Naive thymus-derived CD4-positive, alpha-beta T cell (primary cell): ENCODE measurements around the gene GALNT16. TPM values are rescaled to one million over a fixed set of nuclear protein-coding genes. Genes with fewer than 3 reads are reported as not detected.

Experiments used
- ATAC-seq: fragments of 150-1000 bp; cut with Tn5 transposase; 2 replicates; pipeline ENCODE4 v1.10.0; 2021; ENCODE audit warnings: mild to moderate bottlenecking, moderate library complexity
- CTCF ChIA-PET: fragments of 350-600 bp; sonication (Branson Sonifier 250); formaldehyde crosslinking; loops from one replicate; lab custom pipeline; 2021; ENCODE audit warnings: antibody characterized with exemption; lab: Charles Lee
- POLR2A ChIA-PET: fragments of 350-600 bp; sonication (Branson Sonifier 250); formaldehyde crosslinking; loops from one replicate; lab custom pipeline; 2021; ENCODE audit warnings: antibody characterized with exemption, inconsistent platforms; lab: Charles Lee
- DNase-seq, 9 donors: peaks; one replicate each; pipeline versions ENCODE4 v3.0.0 to v3.0.0-alpha.2; 2020 to 2022; ENCODE audit warnings: mixed read lengths in 1 of 9
- H3K27ac ChIP-seq: one replicate; pipeline ENCODE4 v1.7.0; 2013; ENCODE audit warnings: mild to moderate bottlenecking, low read depth, low read length, moderate library complexity
- H3K27me3 ChIP-seq, 2 donors: one replicate each; pipeline ENCODE4 v1.7.0; 2013; ENCODE audit warnings: low read length in 2 of 2, mild to moderate bottlenecking in 2 of 2, moderate library complexity in 2 of 2; ENCODE audit not compliant: control insufficient read depth in 2 of 2, insufficient read depth in 2 of 2
- H3K36me3 ChIP-seq, 3 experiments: 1 replicate in 2 of 3; 2 replicates in 1 of 3; pipeline ENCODE4 v1.7.0; 2013; ENCODE audit warnings: low read length in 3 of 3, mild to moderate bottlenecking in 3 of 3, moderate library complexity in 1 of 3; ENCODE audit not compliant: insufficient read depth in 3 of 3, control insufficient read depth in 2 of 3
- H3K4me1 ChIP-seq, 2 donors: one replicate each; pipeline ENCODE4 v1.7.0; 2013; ENCODE audit warnings: low read length in 2 of 2, mild to moderate bottlenecking in 2 of 2, moderate library complexity in 1 of 2; ENCODE audit not compliant: control insufficient read depth in 2 of 2, insufficient read depth in 2 of 2
- H3K4me3 ChIP-seq: 2 replicates; pipeline ENCODE4 v1.7.0; 2013; ENCODE audit warnings: mild to moderate bottlenecking, low read length
- H3K9me3 ChIP-seq, 3 experiments: 1 replicate in 2 of 3; 2 replicates in 1 of 3; pipeline ENCODE4 v1.7.0; 2013; ENCODE audit warnings: low read length in 3 of 3; ENCODE audit not compliant: control insufficient read depth in 2 of 3
- H3K27ac Mint-ChIP-seq, 9 donors: one replicate each; pipeline ENCODE4 v1.8.0; 2020 to 2022; ENCODE audit warnings: mixed read lengths in 9 of 9, mild to moderate bottlenecking in 8 of 9, moderate library complexity in 5 of 9, inconsistent platforms in 2 of 9
- H3K27me3 Mint-ChIP-seq, 5 donors: one replicate each; pipeline ENCODE4 v1.8.0; 2021 to 2022; ENCODE audit warnings: mixed read lengths in 5 of 5, mild to moderate bottlenecking in 1 of 5
- H3K36me3 Mint-ChIP-seq, 5 donors: one replicate each; pipeline ENCODE4 v1.8.0; 2020 to 2022; ENCODE audit warnings: mixed read lengths in 5 of 5, mild to moderate bottlenecking in 3 of 5, inconsistent platforms in 1 of 5
- H3K4me1 Mint-ChIP-seq, 7 donors: one replicate each; pipeline ENCODE4 v1.8.0; 2020 to 2022; ENCODE audit warnings: mixed read lengths in 7 of 7, mild to moderate bottlenecking in 3 of 7, inconsistent platforms in 1 of 7
- H3K4me3 Mint-ChIP-seq, 10 donors: one replicate each; pipeline ENCODE4 v1.8.0; 2020 to 2022; ENCODE audit warnings: mild to moderate bottlenecking in 10 of 10, mixed read lengths in 10 of 10, moderate library complexity in 6 of 10, inconsistent platforms in 2 of 10
- H3K9me3 Mint-ChIP-seq, 11 donors: one replicate each; pipeline ENCODE4 v1.8.0; 2020 to 2022; ENCODE audit warnings: mixed read lengths in 11 of 11, mild to moderate bottlenecking in 4 of 11, inconsistent platforms in 1 of 11, moderate library complexity in 1 of 11
- intact Hi-C, 2 donors: fragments of 100-400 bp; cut with micrococcal nuclease; formaldehyde crosslinking; loops; one replicate each; pipeline ENCODE4 v1.15.1; 2023
- polyA plus RNA-seq, 2 donors: library from polyadenylated mRNA; unstranded; fragments of 300-500 nt; fragmentation: Illumina TruSeq; gene quantifications; one replicate each; pipeline ENCODE4 v1.2.3, GENCODE V29; 2021
- total RNA-seq, 6 experiments: library from RNA in 5 of 6; stranded (reverse) in 5 of 6; gene quantifications; 1 replicate in 5 of 6; 2 replicates in 1 of 6; pipeline ENCODE4 v1.2.3 and lab custom pipeline; 2021 to 2026

Gene GALNT16
- total and polyA plus RNA-seq, 7 experiments from 2014 or later, result 0.07 to 0.65 TPM; not detected in 5

DNA sequence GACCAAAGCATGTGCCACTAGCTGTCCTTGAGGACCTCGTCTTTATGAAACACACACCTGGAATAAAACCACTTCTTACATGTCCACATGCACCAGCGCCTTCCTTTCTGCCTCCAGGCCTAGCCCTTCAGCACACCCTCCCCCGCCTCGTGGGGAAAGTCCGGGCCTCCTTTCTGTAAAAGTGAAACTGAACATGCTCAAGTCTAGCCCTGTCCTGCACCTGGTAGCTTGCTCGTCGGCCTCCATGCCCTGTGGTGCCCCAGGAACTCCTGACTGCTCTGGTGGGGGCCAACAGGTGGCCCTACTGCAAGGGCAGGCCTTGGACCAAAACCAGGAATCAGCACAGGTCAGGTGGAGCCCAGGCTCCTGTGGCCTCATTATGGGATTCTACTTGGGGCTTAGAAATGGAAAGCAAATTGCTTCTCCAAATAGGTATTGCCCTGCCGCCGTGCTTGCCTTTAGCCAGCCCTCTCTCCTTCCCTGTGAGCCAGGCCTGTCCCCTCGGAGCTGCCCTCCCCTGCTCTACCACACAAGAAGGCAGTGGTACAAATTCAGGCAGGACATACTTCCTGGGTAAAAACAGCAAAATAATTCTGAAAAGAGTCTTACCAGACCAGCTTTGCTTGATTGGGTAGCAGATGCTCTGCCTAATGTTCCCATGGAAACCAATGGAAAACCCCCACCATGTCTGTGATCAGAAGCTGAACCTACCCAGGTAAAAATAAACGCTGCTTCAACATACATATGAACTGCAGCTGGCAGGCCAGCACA is 94.6 kb downstream of the GALNT16 start:
- H3K4me3 ChIP-seq, result peak overlapping the region; percentile 22
- H3K9me3 ChIP-seq, result no peaks in the 10 kb centered on the region
- H3K4me1 ChIP-seq, result peaks cover 4 to 9% of the 10 kb centered on the region in 2 donors
- peak overlapping the region in 8 of 10 donors; percentile 10 to 87 (median 68) for H3K4me3 Mint-ChIP-seq
- no peaks in the 10 kb centered on the region for H3K27me3 ChIP-seq
- peak; percentile 83 for ATAC-seq
- H3K27ac ChIP-seq, result no peak overlapping the region
- DNase-seq, result peak in 5 of 9 donors; percentile 11 to 72 (median 29)
- intact Hi-C loops, result loop anchor here in 1 of 2 donors (1.0 kb wide), 1 partner anchor 44 kb away; the partner anchor contains the start of genes ERH and SLC39A9
- H3K27ac Mint-ChIP-seq, result peak overlapping the region; percentile 23 to 98 (median 74)
- peaks cover 0 to 14% (median 0%) of the 10 kb centered on the region in 5 donors for H3K27me3 Mint-ChIP-seq
- no peaks in the 10 kb centered on the region for H3K36me3 ChIP-seq
- ChIA-PET POLR2A (no interaction called here), CTCF (no interaction called here)
- peaks cover 0 to 2% (median 0%) of the 10 kb centered on the region in 11 donors for H3K9me3 Mint-ChIP-seq
- H3K36me3 Mint-ChIP-seq, result peaks cover 0 to 4% (median 0%) of the 10 kb centered on the region in 5 donors
- peaks cover 6 to 27% (median 9%) of the 10 kb centered on the region in 7 donors for H3K4me1 Mint-ChIP-seq

DNA sequence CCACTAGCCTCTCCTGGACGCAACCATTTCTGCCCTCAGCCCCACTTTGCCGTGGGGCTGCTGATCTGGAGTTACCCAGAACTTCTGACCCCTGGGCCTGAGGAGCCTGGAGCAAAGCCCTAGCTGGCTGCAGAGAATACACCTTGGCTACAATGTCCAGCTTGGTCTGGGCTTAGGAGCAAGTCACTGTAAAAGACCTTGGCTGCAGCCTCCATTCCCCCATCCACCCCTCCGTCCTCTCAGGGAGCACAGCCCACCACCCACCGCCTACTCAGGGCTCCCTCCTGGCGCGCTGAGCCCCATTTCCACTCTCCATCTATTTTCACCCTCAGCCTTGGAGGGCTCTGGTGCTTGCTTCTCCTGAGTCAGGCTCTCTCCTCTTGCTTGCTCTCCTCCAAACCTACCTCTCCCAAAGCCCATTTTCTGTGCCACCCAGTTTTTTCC is 95.2 kb downstream of the GALNT16 start:
- H3K4me3 Mint-ChIP-seq, result peak overlapping the region in 2 of 10 donors; percentile 66 to 87
- ChIA-PET POLR2A (no interaction called here), CTCF (no interaction called here)
- ATAC-seq (no peak), DNase-seq (no peak)
- Histone ChIP-seq H3K27ac (no peak overlapping the region), H3K27me3 (no peaks in the 10 kb centered on the region), H3K36me3 (no peaks in the 10 kb centered on the region), H3K9me3 (no peaks in the 10 kb centered on the region), H3K4me3 (no peak overlapping the region), H3K4me1 (peaks cover 4 to 9% of the 10 kb centered on the region in 2 donors)
- peaks cover 0 to 2% (median 0%) of the 10 kb centered on the region in 11 donors for H3K9me3 Mint-ChIP-seq
- peaks cover 0 to 4% (median 0%) of the 10 kb centered on the region in 5 donors for H3K36me3 Mint-ChIP-seq
- H3K4me1 Mint-ChIP-seq, result peaks cover 6 to 27% (median 9%) of the 10 kb centered on the region in 7 donors
- intact Hi-C loops, result no loop called here
- H3K27ac Mint-ChIP-seq, result peak overlapping the region in 5 of 9 donors; percentile 12 to 98 (median 86)
- H3K27me3 Mint-ChIP-seq, result peaks cover 0 to 13% (median 0%) of the 10 kb centered on the region in 5 donors

GRCh38 chr14:69355607-69356281 is 95.8 kb downstream of the GALNT16 start:
- Histone ChIP-seq H3K4me1 (peaks cover 4 to 9% of the 10 kb centered on the region in 2 donors), H3K27me3 (no peaks in the 10 kb centered on the region), H3K27ac (no peak overlapping the region), H3K9me3 (no peaks in the 10 kb centered on the region), H3K36me3 (no peaks in the 10 kb centered on the region), H3K4me3 (no peak overlapping the region)
- Mint-ChIP-seq H3K4me1 (peaks cover 6 to 27% (median 9%) of the 10 kb centered on the region in 7 donors), H3K27ac (peak overlapping the region in 2 of 9 donors; percentile 65 to 98), H3K27me3 (peaks cover 0 to 18% (median 0%) of the 10 kb centered on the region in 5 donors), H3K36me3 (peaks cover 0 to 4% (median 0%) of the 10 kb centered on the region in 5 donors), H3K4me3 (peak overlapping the region in 2 of 10 donors; percentile 31 to 87), H3K9me3 (peaks cover 0 to 2% (median 0%) of the 10 kb centered on the region in 11 donors)
- DNase-seq (no peak), ATAC-seq (no peak)
- CTCF ChIA-PET, result no interaction called here
- POLR2A ChIA-PET, result no interaction called here
- intact Hi-C loops, result no loop called here

GRCh38 chr14:69356903-69357543 is 97.1 kb downstream of the GALNT16 start:
- H3K36me3 ChIP-seq, result no peaks in the 10 kb centered on the region
- no peak overlapping the region for H3K27ac Mint-ChIP-seq
- peaks cover 0 to 4% (median 0%) of the 10 kb centered on the region in 5 donors for H3K36me3 Mint-ChIP-seq
- H3K9me3 Mint-ChIP-seq, result peaks cover 0 to 2% (median 0%) of the 10 kb centered on the region in 11 donors
- H3K9me3 ChIP-seq, result no peaks in the 10 kb centered on the region
- H3K4me1 ChIP-seq, result peaks cover 4 to 9% of the 10 kb centered on the region in 2 donors
- H3K4me3 Mint-ChIP-seq, result no peak overlapping the region
- peaks cover 0 to 18% (median 0%) of the 10 kb centered on the region in 5 donors for H3K27me3 Mint-ChIP-seq
- H3K4me1 Mint-ChIP-seq, result peaks cover 6 to 24% (median 9%) of the 10 kb centered on the region in 7 donors
- intact Hi-C loops, result no loop called here
- POLR2A ChIA-PET, result no interaction called here
- H3K4me3 ChIP-seq, result no peak overlapping the region
- DNase-seq (no peak), ATAC-seq (no peak)
- CTCF ChIA-PET, result no interaction called here
- no peaks in the 10 kb centered on the region for H3K27me3 ChIP-seq
- H3K27ac ChIP-seq, result no peak overlapping the region

DNA sequence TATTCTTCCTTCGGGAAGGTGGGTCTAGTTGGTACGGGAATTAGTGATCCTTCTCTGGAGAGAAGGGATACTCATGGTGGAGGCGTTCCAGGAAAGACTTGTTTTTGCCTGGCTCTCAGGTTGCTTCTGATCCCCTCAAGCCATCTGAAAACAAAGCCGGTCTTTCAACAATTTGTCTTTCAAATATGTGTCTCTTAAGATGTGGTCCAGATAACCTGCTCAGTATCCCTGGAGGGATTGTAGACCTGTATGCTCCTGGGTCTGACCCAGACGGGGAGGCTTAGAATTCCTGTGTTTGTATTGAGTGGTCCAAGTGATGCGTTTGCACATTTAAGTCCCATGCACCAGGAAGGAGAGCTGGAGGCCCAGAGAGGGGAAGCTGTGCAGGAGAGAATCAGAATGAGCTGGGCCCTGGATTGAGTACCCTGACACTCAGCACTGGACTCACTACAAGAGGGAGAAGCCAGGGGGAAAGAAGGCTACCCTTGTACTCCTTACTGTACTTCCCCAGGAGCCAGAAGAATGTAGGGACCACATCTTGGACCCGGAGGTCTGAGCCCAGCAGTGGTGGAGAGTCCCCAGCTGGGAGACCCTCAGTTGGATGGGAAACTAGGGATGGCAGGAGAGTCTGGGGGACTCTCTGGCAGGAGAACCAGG is 97.7 kb downstream of the GALNT16 start:
- Mint-ChIP-seq H3K4me1 (peaks cover 6 to 24% (median 9%) of the 10 kb centered on the region in 7 donors), H3K36me3 (peaks cover 0 to 4% (median 0%) of the 10 kb centered on the region in 5 donors), H3K4me3 (no peak overlapping the region)

More for the DNA sequence above, 97.7 kb downstream of the GALNT16 start:
- H3K4me1 ChIP-seq, result peaks cover 4 to 9% of the 10 kb centered on the region in 2 donors
- no peak overlapping the region for H3K27ac ChIP-seq
- H3K36me3 ChIP-seq, result no peaks in the 10 kb centered on the region
- intact Hi-C loops, result no loop called here
- H3K9me3 ChIP-seq, result no peaks in the 10 kb centered on the region
- peaks cover 0 to 24% (median 0%) of the 10 kb centered on the region in 5 donors for H3K27me3 Mint-ChIP-seq
- no peaks in the 10 kb centered on the region for H3K27me3 ChIP-seq
- no peak for ATAC-seq
- H3K4me3 ChIP-seq, result no peak overlapping the region
- ChIA-PET CTCF (interaction anchor here (1.4 kb wide), 1 partner anchor 11 kb away, joined by 3 read pairs; no protein-coding TSS in a partner anchor), POLR2A (no interaction called here)
- peaks cover 0 to 2% (median 0%) of the 10 kb centered on the region in 11 donors for H3K9me3 Mint-ChIP-seq
- no peak overlapping the region for H3K27ac Mint-ChIP-seq
- no peak for DNase-seq
